LoVo (cell line): ENCODE data around the gene GTPBP10.
"Not testable (repeated sequence)": the region's sequence is repeated elsewhere in the genome, so short reads cannot be mapped to it uniquely, and the experiment has no call there.

Source experiments
- DNase-seq: peaks from one replicate; pipeline ENCODE4 v3.0.0-alpha.2; 2016; ENCODE audit warnings: low spot score

Gene GTPBP10

DNA sequence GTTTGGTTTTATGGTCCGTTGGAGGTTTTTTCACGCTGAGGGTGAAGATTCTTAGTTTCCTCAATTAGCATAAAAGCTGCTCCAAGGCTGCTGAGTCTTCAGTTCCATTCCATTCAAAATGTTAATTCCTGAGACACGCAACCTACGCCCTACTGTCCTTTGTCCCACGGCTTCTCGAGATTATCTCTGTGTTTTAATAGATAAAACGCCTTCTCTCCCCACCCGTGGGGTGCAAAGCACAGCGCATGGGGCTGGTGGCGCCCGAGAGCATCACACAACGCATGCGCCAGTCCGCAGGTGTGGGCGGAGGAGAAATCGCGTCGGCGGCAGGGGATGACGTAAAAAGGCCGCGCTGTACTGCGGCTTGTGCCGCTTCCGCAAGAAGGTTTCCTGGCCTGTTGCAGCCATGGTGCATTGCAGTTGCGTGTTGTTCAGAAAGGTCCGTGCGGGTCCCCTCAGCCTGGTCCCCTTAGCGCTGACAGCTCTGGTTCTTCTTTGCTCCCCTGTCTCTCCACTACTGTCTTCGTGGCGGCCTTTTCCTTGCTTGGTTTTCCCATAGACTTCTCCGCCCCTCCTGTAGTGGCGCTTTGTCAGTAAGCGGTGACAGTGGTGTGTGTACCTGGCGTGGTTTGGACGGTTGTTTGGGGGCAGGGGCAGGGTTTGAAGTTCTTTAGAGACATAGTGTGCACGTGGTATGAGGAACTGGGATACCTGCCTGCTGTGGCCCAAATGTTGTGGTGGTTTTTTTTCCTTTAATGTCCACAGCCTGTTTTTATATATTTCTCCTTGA is at the start of gene GTPBP10:
GTPBP10 (plus strand) TSS at position 381 of the 790 bp plus-strand sequence; CDS start at position 407, 26 bp downstream.
- peak; percentile 99 for DNase-seq

GRCh38 chr7:90298145-90299038 is 48.1 kb upstream of the GTPBP10 start:
- DNase-seq, result peak; percentile 66

GRCh38 chr7:90303241-90303640 is 43.3 kb upstream of the GTPBP10 start:
- DNase-seq, result no peak

GRCh38 chr7:90309872-90310271 is 36.6 kb upstream of the GTPBP10 start:
- DNase-seq, result no peak

DNA sequence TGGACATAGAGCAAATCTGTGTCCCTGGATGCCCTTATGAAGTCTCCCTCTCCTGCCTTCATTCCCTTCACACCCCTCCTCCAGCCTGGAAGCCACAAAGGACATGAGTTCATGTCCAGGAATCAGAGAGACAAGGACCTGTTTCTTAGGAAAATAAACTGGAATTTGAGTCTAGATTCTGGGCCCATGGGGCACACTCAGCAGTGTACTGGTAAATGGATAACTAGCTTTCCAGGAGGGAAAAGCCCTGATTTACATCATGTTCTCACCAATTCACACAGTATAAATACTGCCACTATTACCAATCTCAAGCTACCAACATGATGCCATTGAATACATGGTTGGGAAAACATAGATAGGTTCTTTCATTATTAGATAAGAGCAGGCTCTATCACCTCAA is 35.3 kb upstream of the GTPBP10 start:
- no peak for DNase-seq

- DNase-seq, result no peak
Observed at GRCh38 chr7:90312745-90313144, 33.8 kb upstream of the GTPBP10 start.

DNA sequence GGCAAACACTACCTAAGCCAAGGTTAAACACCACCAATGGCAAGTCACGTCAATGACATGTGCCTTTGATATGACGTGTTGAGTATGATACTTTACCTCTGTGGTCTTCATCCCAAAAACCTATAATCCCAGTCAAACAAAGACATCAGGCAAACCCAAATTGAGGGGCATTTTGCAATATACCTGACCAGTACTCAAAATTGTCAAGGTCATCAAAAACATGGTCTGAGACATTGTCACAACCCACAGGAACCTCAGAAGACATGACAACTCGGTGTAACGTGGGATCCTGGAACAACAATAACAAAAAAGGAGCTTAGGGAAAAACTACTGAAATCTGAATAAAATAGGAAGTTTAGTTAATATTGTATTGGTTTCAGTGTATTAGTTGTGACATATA is 32.6 kb upstream of the GTPBP10 start:
- DNase-seq, result no peak

DNA sequence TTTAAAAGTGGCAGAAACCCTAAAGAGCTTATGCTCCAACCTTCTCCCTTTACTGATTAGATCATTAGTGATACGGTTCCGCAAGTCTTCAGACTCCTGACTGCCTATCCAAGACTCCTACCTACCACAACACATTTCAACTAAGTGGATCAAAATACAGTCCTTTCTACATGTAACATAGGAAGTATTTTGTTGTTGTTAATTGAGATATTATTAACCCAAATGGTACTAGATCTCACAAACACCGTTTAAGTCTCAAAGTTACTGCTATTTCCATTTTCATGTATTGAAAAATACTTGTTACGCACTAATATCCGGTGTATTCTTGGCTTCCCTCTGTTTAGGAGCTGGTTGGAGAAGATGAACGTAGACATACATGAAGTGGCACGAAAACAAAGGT is 26.5 kb upstream of the GTPBP10 start:
- no peak for DNase-seq

DNA sequence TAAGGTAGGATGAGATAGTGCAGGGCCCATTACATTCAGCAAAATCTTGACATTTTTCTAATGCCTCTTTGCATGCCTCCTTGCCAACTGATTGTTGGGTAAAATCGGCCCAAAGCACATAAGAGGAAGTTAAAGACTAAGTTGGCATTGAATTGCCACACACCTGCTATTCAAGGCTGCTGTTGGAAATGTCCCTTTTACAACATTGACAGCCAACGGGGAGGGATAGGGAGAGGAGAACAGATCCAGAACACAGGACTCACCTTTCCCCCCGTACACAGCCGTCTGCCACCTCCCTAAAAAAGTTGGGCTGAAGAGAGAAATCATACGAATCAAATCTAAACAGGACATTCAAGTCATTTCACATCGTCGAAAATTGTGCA is 26.1 kb upstream of the GTPBP10 start:
- no peak for DNase-seq

GRCh38 chr7:90320801-90321494 is 25.6 kb upstream of the GTPBP10 start, which contains the start of gene FAM237B:
Gene FAM237B, minus strand, starts transcription at chr7:90321304. Its CDS starts 1,556 bp downstream, at chr7:90319748.
- no peak for DNase-seq

GRCh38 chr7:90322837-90323236 is 23.7 kb upstream of the GTPBP10 start:
- DNase-seq, result no peak

- no peak for DNase-seq
Observed at GRCh38 chr7:90326500-90326899, 20.0 kb upstream of the GTPBP10 start.

- DNase-seq, result no peak
Observed at GRCh38 chr7:90334193-90334843, 12.2 kb upstream of the GTPBP10 start.

DNA sequence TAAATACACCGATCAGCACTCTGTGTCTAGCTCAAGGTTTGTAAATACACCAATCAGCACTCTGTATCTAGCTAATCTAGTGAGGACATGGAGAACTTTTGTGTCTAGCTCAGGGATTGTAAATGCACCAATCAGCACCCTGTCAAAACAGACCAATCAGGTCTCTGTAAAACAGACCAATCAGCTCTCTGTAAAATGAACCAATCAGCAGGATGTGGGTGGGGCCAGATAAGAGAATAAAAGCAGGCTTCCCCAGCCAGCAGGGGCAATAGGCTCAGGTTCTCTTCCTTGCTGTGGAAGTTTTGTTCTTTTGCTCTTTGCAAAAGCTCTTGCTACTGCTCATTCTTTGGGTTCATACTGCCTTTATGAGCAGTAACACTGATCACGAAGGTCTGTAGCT is 11.6 kb upstream of the GTPBP10 start:
- DNase-seq, result not testable (repeated sequence)

- DNase-seq, result no peak
Observed at GRCh38 chr7:90337106-90337505, 9.4 kb upstream of the GTPBP10 start.

DNA sequence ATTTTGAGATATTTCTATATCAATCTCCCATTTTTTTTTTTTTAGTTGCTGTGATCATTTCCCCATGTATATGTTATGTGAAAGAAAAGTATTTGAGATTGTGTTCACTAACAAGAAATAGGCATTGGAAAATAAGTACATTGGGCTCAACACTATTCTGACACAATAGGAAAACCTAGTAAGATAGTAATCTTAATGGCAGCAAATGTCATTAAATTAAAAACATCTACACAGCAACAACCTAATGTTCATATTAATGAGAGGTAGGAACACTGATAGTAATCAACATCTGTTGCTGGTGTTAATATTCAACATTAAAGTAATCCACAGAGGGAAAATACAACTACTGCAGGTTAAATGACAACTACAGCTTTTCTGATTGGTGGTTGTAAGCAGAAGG is 1.5 kb upstream of the GTPBP10 start:
- no peak for DNase-seq

DNA sequence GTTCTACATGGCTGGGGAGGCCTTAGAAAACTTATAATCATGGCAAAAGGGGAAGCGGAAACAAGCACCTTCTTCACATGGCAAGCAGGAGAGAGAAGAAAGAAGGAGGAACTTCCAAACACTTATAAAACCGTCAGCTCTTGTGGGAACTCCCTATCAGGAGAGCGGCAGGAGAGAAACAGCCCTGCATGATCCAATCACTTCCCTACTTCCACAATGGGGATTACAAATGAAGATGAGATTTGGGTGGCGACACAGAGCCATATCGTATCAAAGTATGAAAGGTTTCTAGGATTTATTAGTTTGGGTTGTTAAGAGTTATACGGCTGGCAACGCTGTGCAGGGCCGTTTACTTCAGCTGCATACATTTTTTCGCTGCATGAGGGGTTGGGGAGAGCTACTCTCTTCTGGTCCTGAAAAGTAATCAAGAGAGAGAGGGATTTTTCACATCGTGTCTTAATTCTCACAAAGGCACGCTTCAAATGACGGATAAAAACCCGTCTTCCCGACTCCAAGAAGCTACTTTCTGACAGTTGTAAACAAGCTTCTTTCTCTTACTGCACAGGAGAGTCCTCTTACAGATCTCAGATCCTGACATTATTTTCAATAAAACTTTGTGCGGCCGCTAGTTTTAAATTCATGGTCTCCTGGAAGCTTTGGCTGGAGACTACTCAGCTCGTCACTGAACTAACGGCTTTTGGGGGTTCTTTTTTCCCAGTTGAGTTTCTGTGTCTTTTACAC is 751 bp upstream of the GTPBP10 start:
- DNase-seq, result peak; percentile 51

DNA sequence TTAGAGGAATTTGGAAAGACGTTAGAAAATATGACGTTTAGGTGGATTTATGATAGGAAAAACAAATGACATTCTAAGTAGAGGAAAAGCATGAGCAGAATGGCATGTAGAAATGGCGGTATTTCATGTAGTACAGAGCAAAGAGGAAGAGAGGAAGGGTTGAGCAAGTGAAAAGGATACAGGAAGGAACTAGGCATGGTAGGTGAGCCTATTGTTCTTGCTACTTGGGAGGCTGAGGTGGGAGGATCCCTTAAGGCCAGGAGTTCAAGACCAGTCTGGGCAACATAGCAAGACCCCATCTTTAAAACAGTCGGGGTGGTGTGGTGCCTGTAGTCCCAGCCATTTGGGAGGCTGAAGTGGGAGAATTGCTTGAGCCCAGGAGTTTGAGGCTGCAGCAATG is 1.2 kb downstream of the GTPBP10 start:
- no peak for DNase-seq

DNA sequence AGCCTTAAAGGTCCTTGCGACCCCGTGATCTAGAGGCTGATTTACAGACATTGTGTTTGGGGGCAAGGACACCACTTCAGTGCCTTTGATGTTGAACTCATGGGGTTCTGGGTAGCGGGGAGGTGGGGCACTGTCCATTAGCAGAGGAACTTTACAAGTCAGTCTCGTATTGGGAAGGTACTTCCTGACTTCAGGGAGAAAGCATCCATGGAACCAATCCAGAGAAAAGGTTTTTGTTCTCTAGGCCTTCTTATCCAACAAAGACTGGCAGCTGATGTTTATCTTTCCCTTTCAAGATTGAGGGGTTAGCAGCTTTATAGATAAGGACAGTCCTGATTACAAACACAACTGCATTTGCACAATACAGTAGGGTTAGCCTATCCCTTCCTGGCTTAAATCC is 2.8 kb downstream of the GTPBP10 start:
- DNase-seq, result no peak

DNA sequence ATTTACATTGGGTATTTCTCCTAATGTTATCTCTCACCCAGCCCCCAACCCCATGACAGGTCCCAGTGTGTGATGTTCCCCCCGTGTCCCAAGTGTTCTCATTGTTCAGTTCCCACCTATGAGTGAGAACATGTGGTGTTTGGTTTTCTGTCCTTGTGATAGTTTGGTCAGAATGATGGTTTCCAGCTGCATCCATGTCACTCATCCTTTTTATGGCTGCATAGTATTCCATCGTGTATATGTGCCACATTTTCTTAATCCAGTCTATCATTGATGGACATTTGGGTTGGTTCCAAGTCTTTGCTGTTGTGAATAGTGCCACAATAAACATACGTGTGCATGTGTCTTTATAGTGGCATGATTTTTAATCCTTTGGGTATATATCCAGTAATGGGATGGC is 3.5 kb downstream of the GTPBP10 start:
- DNase-seq, result not testable (repeated sequence)

GRCh38 chr7:90351987-90352386 is 5.5 kb downstream of the GTPBP10 start:
- DNase-seq, result no peak
